GM13977 (cell line): Measurements from ENCODE around the gene TMEM86B.

Experiments
- DNase-seq: peaks from one replicate; pipeline ENCODE4 v3.0.0; 2012; ENCODE audit warnings: low spot score
- CTCF ChIP-seq: IDR thresholded peaks from 2 replicates; pipeline ENCODE4 v1.5.1; 2012; ENCODE audit warnings: mild to moderate bottlenecking, control low read depth; ENCODE audit not compliant: insufficient read depth; ENCODE audit errors: extremely low read depth, missing control alignments
- in situ Hi-C: fragments of 300-500 bp; cut with MboI; formaldehyde crosslinking; loops from one replicate; pipeline ENCODE4 v1.12.0; 2022; ENCODE audit warnings: low sequenced_read_pairs, low pct_unique_long_range_greater_than_20kb, mixed read lengths, inconsistent platforms; ENCODE audit not compliant: unreplicated experiment

The TMEM86B gene

GRCh38 chr19:55252760-55253663, 24.4 kb upstream of the TMEM86B start:
- TF ChIP-seq CTCF, result no peak
- in situ Hi-C loops, result no loop called here
- no peak for DNase-seq

DNA sequence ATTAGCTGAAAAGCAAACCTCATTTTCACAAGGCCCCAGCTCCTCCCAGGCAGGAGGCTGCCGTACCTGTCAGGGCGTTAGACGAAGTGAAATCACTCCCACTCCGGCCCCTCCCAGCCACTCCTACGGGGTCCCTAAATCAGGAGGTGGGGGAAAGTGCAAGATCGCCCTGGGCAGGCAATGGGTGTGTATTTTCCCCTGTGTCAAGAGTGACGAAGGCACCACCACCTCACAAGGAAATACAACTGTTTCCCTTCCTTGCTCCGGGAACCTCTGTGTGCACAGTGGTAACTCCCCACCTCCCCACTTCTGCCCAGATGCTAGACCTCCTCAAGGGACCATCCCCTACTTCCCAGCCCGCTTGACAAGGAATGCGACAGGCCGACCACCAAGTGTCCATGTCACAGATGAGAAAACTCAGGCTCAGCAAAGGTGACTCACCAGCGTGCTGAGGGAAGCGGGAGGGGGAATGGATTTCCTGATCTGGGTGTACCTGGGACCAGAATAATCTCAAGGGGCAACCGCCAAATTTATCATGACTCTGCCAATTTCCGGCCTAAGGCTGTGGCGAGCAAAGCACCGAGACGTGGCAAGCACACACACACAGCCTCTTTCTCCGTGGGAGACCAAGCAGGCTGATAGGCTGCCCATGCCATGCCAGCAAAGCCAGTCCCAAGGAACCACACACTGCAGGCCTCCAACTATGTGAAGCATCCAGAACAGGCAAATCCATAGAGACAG, 22.9 kb upstream of the TMEM86B start:
- no peak for TF ChIP-seq CTCF
- no peak for DNase-seq

GRCh38 chr19:55250262-55251036, 21.9 kb upstream of the TMEM86B start:
- in situ Hi-C loops, result no loop called here
- TF ChIP-seq CTCF, result no peak
- no peak for DNase-seq

More for the DNA sequence above, 22.9 kb upstream of the TMEM86B start:
- in situ Hi-C loops, result no loop called here

- no peak for TF ChIP-seq CTCF
Measured at GRCh38 chr19:55249841-55250240, 21.3 kb upstream of the TMEM86B start.

DNA sequence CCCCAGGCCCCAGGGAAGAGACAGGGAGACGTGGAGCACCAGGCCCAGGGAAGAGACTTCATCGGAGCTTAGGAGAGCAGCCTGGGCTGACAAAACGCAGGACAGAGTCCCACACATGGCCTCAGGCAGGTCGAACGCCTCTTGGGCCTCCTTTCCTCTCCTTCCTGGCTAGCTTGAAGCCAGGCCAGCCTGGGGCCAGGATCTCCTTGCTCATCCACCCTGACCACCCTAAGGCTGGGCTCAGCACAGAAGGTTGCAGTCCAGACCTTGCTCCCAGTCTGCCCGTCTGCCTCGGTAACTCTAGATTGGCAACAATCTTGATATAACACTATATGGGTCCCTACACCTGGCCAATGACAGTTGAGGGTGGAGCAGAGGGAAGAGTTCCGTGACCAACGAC, 20.1 kb upstream of the TMEM86B start:
- in situ Hi-C loops, result no loop called here
- no peak for DNase-seq
- TF ChIP-seq CTCF, result no peak

More at GRCh38 chr19:55249841-55250240, 21.3 kb upstream of the TMEM86B start:
- no peak for DNase-seq
- in situ Hi-C loops, result no loop called here

GRCh38 chr19:55248166-55248675, 19.7 kb upstream of the TMEM86B start:
- in situ Hi-C loops, result no loop called here
- DNase-seq, result no peak
- no peak for TF ChIP-seq CTCF
